ENCODE results near the gene TMA7.
"Not testable (repeated sequence)": the region's sequence is repeated elsewhere in the genome, so short reads cannot be mapped to it uniquely, and the experiment has no call there.

TMA7 gene

DNA sequence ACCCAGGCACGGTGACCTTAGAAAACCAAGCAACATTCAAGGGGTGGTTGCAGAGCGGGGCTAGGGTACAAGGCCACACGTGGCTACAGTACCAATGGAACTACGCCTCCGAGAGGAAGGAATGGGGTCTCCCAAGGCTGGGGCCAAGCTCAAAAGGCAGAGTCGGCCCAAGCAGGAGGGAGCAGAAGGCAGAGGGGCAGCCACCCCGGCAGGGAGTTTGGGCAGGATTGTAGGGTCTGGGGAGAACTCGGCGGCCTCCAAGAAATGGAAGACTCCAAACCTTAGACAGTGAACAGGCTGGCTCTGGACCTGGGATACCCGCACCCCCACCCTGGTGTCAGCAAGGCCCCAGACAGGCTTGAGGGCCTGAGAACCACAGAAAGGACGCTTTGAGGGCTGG lies 35.1 kb downstream of the TMA7 start:
- FAIRE-seq, result no peak
- DNase-seq (ENCODE audit: insufficient read length), result no peak
- TF ChIP-seq TAF1 (IDR thresholded peaks at IDR 0.05; ENCODE audit: borderline replicate concordance, low read depth, low read length) (no peak), POLR2A (IDR thresholded peaks at IDR 0.05; ENCODE audit: low read depth, low read length) (no peak), POLR2AphosphoS5 (IDR thresholded peaks at IDR 0.05; ENCODE audit: low read depth, low read length) (no peak)

DNA sequence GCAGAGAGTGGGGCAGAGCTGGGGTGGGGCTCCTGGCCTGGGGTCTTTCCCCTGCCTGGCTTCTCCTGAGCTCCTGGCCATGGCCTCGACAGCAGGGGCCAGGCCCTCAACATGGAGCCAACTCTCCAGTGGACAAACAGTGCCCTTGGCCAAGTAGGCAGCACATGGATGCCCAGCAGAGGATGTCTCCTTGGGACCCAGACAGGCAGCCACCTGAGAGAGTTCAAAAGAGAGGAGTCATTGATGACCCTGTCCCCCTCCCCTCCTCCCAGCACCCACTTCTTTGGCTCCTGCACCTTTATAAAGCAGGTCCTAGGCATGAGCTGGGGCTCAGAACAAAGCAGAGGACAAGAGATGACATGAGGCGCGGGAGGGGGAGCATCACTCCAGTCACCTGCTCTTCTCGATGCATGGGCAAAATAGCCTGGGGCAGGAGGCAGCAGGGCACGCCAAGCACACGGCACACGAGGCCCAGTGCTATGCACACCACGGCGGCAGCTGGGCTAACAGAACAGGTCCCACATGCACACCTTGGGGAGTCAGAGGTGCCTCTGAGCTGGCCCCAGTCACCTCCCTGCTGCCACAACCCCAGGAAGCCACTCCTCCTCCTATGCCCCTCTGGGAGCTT lies 36.5 kb downstream of the TMA7 start:
- DNase-seq (ENCODE audit: insufficient read length) (no peak), FAIRE-seq (no peak)

DNA sequence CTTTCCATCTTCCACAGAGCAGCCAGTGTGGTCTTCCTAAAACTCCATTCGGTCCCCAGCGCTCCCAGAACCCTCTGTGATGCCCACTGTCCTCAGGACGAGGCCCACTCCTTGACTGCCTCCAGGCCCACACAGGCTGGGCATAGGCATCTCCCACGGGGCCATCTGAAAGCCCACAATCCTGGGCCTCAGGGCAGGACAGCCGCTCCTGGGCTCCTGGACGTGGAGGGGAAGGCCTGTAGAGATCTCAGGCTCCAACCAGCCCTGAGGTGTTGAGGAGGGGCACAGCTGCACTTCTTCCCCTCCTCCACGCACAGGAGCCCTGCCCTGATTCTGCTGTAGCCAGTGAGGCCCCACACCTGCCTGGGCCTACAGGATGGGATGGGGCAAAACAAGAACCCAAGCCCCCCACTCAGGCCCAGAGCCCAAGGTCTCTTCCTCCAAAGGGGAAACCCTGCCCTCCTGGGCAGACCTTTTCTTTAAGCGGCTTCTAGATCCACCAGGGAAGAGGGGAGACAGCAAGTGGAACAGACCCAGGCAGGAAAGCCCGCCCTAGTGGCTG lies 38.0 kb downstream of the TMA7 start:
- FAIRE-seq (no peak), DNase-seq (ENCODE audit: insufficient read length) (no peak)
- TF ChIP-seq TAF1 (IDR thresholded peaks at IDR 0.05; ENCODE audit: borderline replicate concordance, low read depth, low read length) (no peak), POLR2A (IDR thresholded peaks at IDR 0.05; ENCODE audit: low read depth, low read length) (no peak), POLR2AphosphoS5 (IDR thresholded peaks at IDR 0.05; ENCODE audit: low read depth, low read length) (no peak)

More for the DNA sequence above, 36.5 kb downstream of the TMA7 start:
- TF ChIP-seq TAF1 (IDR thresholded peaks at IDR 0.05; ENCODE audit: borderline replicate concordance, low read depth, low read length) (no peak), POLR2A (IDR thresholded peaks at IDR 0.05; ENCODE audit: low read depth, low read length) (no peak), POLR2AphosphoS5 (IDR thresholded peaks at IDR 0.05; ENCODE audit: low read depth, low read length) (no peak)

GRCh38 chr3:48478626-48479555 lies 38.8 kb downstream of the TMA7 start:
- DNase-seq (ENCODE audit: insufficient read length), result no peak
- TF ChIP-seq TAF1 (IDR thresholded peaks at IDR 0.05; ENCODE audit: borderline replicate concordance, low read depth, low read length), result no peak
- peak; percentile 84 for FAIRE-seq

DNA sequence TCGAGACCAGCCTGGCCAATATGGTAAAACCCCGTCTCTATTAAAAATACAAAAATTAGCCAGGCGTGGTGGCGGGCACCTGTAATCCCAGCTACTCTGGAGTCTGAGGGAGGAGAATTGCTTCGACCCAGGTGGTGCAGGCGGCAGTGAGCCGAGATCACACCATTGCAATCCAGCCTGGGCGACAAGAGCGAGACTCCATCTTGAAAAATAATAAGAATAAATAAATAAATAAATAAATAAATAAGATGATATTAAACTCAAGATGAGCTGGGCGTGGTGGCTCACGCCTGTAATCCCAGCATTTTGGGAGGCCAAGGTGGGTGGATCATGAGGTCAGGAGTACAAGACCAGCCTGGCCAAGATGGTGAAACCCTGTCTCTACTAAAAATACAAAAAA lies 40.8 kb downstream of the TMA7 start:
- not testable (repeated sequence) for DNase-seq (ENCODE audit: insufficient read length); FAIRE-seq

- FAIRE-seq; DNase-seq (ENCODE audit: insufficient read length): not testable (repeated sequence)
These were observed 42.8 kb downstream of the TMA7 start for GRCh38 chr3:48482822-48483221.

GRCh38 chr3:48486952-48487351 lies 46.9 kb downstream of the TMA7 start:
- TF ChIP-seq POLR2AphosphoS5 (IDR thresholded peaks at IDR 0.05; ENCODE audit: low read depth, low read length) (no peak), POLR2A (IDR thresholded peaks at IDR 0.05; ENCODE audit: low read depth, low read length) (no peak), TAF1 (IDR thresholded peaks at IDR 0.05; ENCODE audit: borderline replicate concordance, low read depth, low read length) (no peak)
- no peak for FAIRE-seq

DNA sequence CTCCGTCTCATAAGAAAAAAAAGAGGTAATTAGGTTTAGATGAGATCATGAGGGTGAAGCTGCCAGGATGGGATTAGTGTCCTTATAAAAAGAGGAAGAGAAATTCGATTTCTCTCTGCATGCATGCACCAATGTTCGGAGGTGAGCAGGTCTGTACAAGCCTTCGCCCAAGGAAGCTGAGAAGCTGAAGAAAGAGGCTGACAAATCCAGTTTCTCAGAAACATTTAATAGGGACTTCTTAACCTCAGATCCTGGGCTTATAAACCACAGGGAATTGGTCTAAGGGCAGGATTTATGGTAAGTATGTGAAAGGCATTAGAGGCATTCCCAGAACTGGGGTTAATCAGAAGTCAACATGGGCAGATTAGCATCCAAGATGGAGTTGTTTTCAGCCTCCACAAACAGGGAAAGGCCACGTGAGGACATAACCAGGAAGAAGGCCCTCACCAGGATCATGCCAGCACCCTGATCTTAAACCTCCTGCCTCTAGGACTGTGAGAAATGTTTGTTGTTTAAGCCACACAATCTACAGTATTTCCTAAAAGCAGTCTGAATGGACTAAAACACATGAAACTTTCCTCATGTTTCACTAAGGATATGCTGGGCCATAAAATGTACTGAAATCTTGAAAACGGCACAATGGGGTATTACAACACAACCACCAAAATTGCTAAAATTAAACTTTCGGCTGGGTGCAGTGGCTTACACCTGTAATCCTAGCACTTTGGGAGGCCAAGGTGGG lies 52.6 kb downstream of the TMA7 start:
- TF ChIP-seq TAF1 (IDR thresholded peaks at IDR 0.05; ENCODE audit: borderline replicate concordance, low read depth, low read length) (no peak), POLR2AphosphoS5 (IDR thresholded peaks at IDR 0.05; ENCODE audit: low read depth, low read length) (no peak), POLR2A (IDR thresholded peaks at IDR 0.05; ENCODE audit: low read depth, low read length) (no peak)
- DNase-seq (ENCODE audit: insufficient read length) (no peak), FAIRE-seq (no peak)

More at GRCh38 chr3:48486952-48487351, 46.9 kb downstream of the TMA7 start:
- DNase-seq (ENCODE audit: insufficient read length), result no peak

GRCh38 chr3:48493203-48493501 lies 53.1 kb downstream of the TMA7 start:
- DNase-seq (ENCODE audit: insufficient read length) (no peak), FAIRE-seq (no peak)
- TF ChIP-seq POLR2AphosphoS5 (IDR thresholded peaks at IDR 0.05; ENCODE audit: low read depth, low read length), result no peak
- TF ChIP-seq TAF1 (IDR thresholded peaks at IDR 0.05; ENCODE audit: borderline replicate concordance, low read depth, low read length), result no peak
- no peak for TF ChIP-seq POLR2A (IDR thresholded peaks at IDR 0.05; ENCODE audit: low read depth, low read length)

Measured in GM12892 (cell line).